Hepatocyte (in vitro differentiated cells): ENCODE results near the gene CXCR4. TPM values are rescaled to one million over a fixed set of nuclear protein-coding genes. Genes with fewer than 3 reads are reported as not detected.

ENCODE experiments used
- DNase-seq: peaks from one replicate; pipeline ENCODE4 v3.0.0-alpha.2; 2016; ENCODE audit warnings: low spot score
- H2AFZ ChIP-seq: fragments of 200-600 bp; sonication (generic); 2 replicates; pipeline ENCODE4 v1.6.0; 2016; ENCODE audit warnings: antibody characterized with exemption, mild to moderate bottlenecking
- H3K27ac ChIP-seq: fragments of 200-600 bp; sonication (generic); 2 replicates; pipeline ENCODE4 v1.5.1; 2016; ENCODE audit warnings: mild to moderate bottlenecking
- H3K27me3 ChIP-seq: fragments of 200-600 bp; sonication (generic); 2 replicates; pipeline ENCODE4 v1.6.1; 2016
- H3K36me3 ChIP-seq: fragments of 200-600 bp; sonication (generic); replicated peaks from 2 replicates; pipeline ENCODE4 v1.5.1; 2016; ENCODE audit warnings: low read depth; ENCODE audit not compliant: insufficient read depth
- H3K4me1 ChIP-seq: fragments of 200-600 bp; sonication (generic); 2 replicates; pipeline ENCODE4 v1.5.1; 2016; ENCODE audit warnings: mild to moderate bottlenecking, moderate library complexity; ENCODE audit not compliant: insufficient read depth
- H3K4me2 ChIP-seq: fragments of 200-600 bp; sonication (generic); 2 replicates; pipeline ENCODE4 v1.6.0; 2016
- H3K4me3 ChIP-seq: fragments of 200-600 bp; sonication (generic); 2 replicates; pipeline ENCODE4 v1.5.1; 2016; ENCODE audit warnings: mild to moderate bottlenecking
- H3K79me2 ChIP-seq: fragments of 200-600 bp; sonication (generic); 2 replicates; pipeline ENCODE4 v1.6.0; 2017; ENCODE audit warnings: mild to moderate bottlenecking
- H3K9me2 ChIP-seq: fragments of 200-600 bp; sonication (generic); replicated peaks from 2 replicates; pipeline ENCODE4 v1.6.0; 2017; ENCODE audit warnings: mild to moderate bottlenecking; ENCODE audit not compliant: insufficient read depth
- H3K9me3 ChIP-seq: fragments of 200-600 bp; sonication (generic); 2 replicates; pipeline ENCODE4 v1.5.1; 2016; ENCODE audit warnings: low read depth, mild to moderate bottlenecking
- H4K20me1 ChIP-seq: fragments of 200-600 bp; sonication (generic); 2 replicates; pipeline ENCODE4 v1.6.0; 2016; ENCODE audit warnings: mild to moderate bottlenecking; ENCODE audit not compliant: insufficient read depth, poor library complexity, severe bottlenecking
- EZH2 ChIP-seq: fragments of 200-600 bp; sonication (generic); IDR thresholded peaks from 2 replicates; pipeline ENCODE4 v1.6.1; 2016; ENCODE audit warnings: antibody characterized with exemption, mild to moderate bottlenecking, borderline replicate concordance
- EZH2phosphoT487 ChIP-seq: fragments of 200-600 bp; sonication (generic); IDR thresholded peaks from one replicate; pipeline ENCODE4 v1.6.1; 2018; ENCODE audit warnings: antibody characterized with exemption, mild to moderate bottlenecking, low read depth, moderate library complexity; ENCODE audit not compliant: unreplicated experiment, severe bottlenecking
- WGBS: methylation state at CpG from one replicate; pipeline ENCODE4 v1.1.6; 2016; ENCODE audit warnings: low lambda C conversion rate; ENCODE audit errors: missing lambda C conversion rate; 5-methylcytosine and 5-hydroxymethylcytosine counted together
- polyA plus RNA-seq: library from polyadenylated mRNA; unstranded; fragments of >200 nt; fragmentation: Nextera tagmentation; extraction: Ambion mirVana; gene quantifications from 2 replicates; pipeline ENCODE4 v1.2.1, GENCODE V29; 2016
- total RNA-seq: library from RNA; depleted of rRNA; stranded (reverse); fragments of >200 nt; gene quantifications from 2 replicates; pipeline ENCODE4 v1.2.3, GENCODE V29; 2014
- TF ChIP-seq, protein P1 (sequence below): fragments of 200-600 bp; sonication (generic); IDR thresholded peaks from 2 replicates; pipeline ENCODE4 v1.5.1; 2016; ENCODE audit warnings: antibody characterized with exemption, mild to moderate bottlenecking; ENCODE audit not compliant: poor library complexity

The CXCR4 gene
- total RNA-seq = 6.2 and 6.4 TPM in 2 replicates
- polyA plus RNA-seq = 2.4 and 3.8 TPM in 2 replicates

DNA sequence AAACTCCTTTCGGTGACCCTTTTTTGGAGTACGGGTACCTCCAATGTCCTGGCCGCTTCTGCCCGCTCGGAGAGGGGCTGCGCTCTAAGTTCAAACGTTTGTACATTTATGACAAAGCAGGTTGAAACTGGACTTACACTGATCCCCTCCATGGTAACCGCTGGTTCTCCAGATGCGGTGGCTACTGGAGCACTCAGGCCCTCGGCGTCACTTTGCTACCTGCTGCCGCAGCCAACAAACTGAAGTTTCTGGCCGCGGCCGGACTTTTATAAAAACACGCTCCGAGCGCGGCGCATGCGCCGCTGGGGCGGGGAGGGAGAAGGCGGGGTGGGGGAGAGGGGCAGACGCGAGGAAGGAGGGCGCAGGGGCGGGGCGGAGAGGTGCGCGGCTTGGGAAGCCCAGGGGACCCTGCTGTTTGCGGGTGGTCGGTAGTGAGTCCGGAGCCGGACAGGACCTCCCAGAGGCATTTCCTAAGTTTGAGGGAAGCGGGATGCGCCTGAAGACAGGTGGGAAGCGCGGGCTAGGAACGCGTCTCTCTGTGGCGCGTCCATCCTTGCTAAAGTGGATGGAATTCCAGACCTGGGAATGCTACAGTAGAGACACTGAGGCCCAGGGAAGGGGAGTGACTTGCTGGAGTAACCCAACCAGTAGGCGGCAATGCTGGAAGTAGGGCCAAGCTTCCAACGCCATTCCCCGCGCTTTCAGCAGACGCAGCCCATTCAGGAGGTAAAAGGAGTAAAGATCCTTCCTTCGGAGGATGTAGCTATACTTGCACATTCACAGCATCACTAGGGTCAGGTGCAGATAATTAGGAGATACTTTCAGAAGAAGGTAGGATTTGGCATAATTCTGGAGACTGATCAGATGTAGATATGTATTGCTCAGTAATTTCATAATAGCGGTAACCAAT is at the start of gene CXCR4:
Gene CXCR4 (minus strand): TSS at position 241 of the 910 bp plus-strand sequence. CDS start 89 bp downstream, at position 152.
- H4K20me1 ChIP-seq = no peaks in the 10 kb centered on the region
- peak; percentile 68 for DNase-seq
- H3K27ac ChIP-seq = no peak within 1 kb of the TSS
- no peaks in the 10 kb centered on the region for H3K9me2 ChIP-seq
- peaks cover 22% of the 10 kb centered on the region for H3K4me1 ChIP-seq
- no peaks in the 10 kb centered on the region for H3K9me3 ChIP-seq
- peak within 1 kb of the TSS; percentile 88 for H2AFZ ChIP-seq
- peaks cover 88% of the 10 kb centered on the region for H3K27me3 ChIP-seq
- peak within 1 kb of the TSS; percentile 99 for H3K4me2 ChIP-seq
- no peaks in the 10 kb centered on the region for H3K79me2 ChIP-seq
- peak within 1 kb of the TSS; percentile 65 for H3K4me3 ChIP-seq
- H3K36me3 ChIP-seq = no peaks in the 10 kb centered on the region
- TF ChIP-seq EZH2phosphoT487 = no peak
- TF ChIP-seq, protein P1, sequence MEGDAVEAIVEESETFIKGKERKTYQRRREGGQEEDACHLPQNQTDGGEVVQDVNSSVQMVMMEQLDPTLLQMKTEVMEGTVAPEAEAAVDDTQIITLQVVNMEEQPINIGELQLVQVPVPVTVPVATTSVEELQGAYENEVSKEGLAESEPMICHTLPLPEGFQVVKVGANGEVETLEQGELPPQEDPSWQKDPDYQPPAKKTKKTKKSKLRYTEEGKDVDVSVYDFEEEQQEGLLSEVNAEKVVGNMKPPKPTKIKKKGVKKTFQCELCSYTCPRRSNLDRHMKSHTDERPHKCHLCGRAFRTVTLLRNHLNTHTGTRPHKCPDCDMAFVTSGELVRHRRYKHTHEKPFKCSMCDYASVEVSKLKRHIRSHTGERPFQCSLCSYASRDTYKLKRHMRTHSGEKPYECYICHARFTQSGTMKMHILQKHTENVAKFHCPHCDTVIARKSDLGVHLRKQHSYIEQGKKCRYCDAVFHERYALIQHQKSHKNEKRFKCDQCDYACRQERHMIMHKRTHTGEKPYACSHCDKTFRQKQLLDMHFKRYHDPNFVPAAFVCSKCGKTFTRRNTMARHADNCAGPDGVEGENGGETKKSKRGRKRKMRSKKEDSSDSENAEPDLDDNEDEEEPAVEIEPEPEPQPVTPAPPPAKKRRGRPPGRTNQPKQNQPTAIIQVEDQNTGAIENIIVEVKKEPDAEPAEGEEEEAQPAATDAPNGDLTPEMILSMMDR = peak; percentile 14
- peak; percentile 47 for TF ChIP-seq EZH2
- 2% methylated on average over 39 of the region's 50 CpGs for WGBS

DNA sequence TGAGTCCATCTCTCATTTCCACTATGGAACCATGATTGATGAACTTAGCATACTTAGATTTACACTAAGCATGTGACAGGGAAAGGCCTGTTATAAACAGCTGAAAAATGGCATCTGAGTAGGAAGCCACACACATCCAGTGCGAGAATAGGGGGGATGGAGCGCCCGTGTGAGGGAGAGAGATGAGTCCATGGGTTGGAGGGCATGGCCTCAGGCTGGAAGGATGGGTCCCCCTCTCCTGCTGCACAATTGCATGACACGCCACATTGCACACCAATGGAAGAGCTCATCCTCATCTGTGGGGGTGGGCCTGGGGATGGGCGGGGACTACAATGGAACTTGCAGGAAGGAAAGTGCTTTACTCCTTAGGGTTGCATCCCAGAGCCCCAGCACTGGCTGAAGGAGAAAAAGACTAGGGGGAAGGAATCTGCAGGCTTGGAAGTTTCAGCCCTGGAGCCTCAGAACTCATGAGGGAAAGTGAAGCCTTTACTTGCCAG is 46.4 kb upstream of the CXCR4 start:
- H3K27ac ChIP-seq = no peak overlapping the region
- H3K4me2 ChIP-seq = no peak overlapping the region
- H3K9me2 ChIP-seq = no peaks in the 10 kb centered on the region
- no peaks in the 10 kb centered on the region for H3K4me1 ChIP-seq
- no peaks in the 10 kb centered on the region for H3K27me3 ChIP-seq
- H3K9me3 ChIP-seq = no peaks in the 10 kb centered on the region
- 88% methylated on average over 5 of the region's 5 CpGs for WGBS
- no peaks in the 10 kb centered on the region for H4K20me1 ChIP-seq
- no peak for TF ChIP-seq EZH2phosphoT487
- H3K79me2 ChIP-seq = no peaks in the 10 kb centered on the region
- H3K4me3 ChIP-seq = no peak overlapping the region
- no peaks in the 10 kb centered on the region for H3K36me3 ChIP-seq
- no peak overlapping the region for H2AFZ ChIP-seq
- DNase-seq = no peak

DNA sequence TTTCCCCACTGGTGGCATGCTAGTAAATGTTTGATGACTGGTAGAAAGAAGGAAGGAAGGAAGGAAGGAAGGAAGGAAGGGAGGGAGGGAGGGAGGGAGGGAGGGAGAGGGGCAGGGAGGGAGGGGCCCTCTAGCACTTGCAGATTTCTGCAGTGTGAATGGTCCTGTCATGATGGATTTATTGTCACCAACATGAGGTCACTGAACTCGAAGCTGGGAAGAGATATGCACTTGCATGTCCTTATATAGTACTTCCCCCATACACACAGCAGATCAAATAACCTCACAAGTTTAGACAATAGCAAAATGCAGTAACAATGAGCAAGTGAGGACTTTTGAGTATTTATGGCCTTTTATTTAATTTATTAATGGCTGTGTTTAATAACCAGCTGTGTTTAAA is 44.5 kb upstream of the CXCR4 start:
- no peaks in the 10 kb centered on the region for H3K27me3 ChIP-seq
- no peak overlapping the region for H2AFZ ChIP-seq
- no peaks in the 10 kb centered on the region for H3K9me2 ChIP-seq
- no peaks in the 10 kb centered on the region for H3K79me2 ChIP-seq
- no peaks in the 10 kb centered on the region for H3K4me1 ChIP-seq
- TF ChIP-seq EZH2 (no peak), EZH2phosphoT487 (no peak)
- TF ChIP-seq, protein P1 = no peak
- DNase-seq = no peak
- no peaks in the 10 kb centered on the region for H3K36me3 ChIP-seq
- no peak overlapping the region for H3K4me3 ChIP-seq
- H3K27ac ChIP-seq = no peak overlapping the region
- no peaks in the 10 kb centered on the region for H4K20me1 ChIP-seq
- WGBS = 11% methylated on average over 1 of the region's 1 CpG
- no peaks in the 10 kb centered on the region for H3K9me3 ChIP-seq
- no peak overlapping the region for H3K4me2 ChIP-seq

DNA sequence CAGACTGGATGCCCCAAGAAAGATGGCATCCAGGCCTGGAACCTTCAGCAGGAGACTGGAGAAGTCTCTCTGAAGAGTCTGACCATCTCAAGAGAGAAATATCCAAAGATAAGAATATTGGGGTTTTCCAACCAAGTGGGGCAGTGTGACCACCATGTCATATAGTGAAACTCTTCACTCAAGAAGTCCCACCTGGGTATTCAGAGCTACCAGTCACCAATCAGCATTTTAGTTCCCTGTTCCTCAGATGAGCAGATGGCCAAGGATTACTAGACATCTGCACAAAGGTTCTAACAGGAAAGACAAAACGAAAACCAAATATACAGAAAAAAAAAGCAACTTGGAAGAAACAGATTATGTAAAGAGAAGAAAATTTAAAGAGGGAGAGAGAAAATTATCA is 38.5 kb upstream of the CXCR4 start:
- Histone ChIP-seq H3K4me1 (no peaks in the 10 kb centered on the region), H2AFZ (no peak overlapping the region), H3K4me2 (no peak overlapping the region), H3K79me2 (no peaks in the 10 kb centered on the region), H3K4me3 (no peak overlapping the region), H3K36me3 (no peaks in the 10 kb centered on the region), H3K9me3 (no peaks in the 10 kb centered on the region), H3K27ac (no peak overlapping the region), H4K20me1 (no peaks in the 10 kb centered on the region), H3K27me3 (no peaks in the 10 kb centered on the region), H3K9me2 (no peaks in the 10 kb centered on the region)
- WGBS = 77% methylated on average over 1 of the region's 1 CpG
- TF ChIP-seq EZH2phosphoT487 (no peak), EZH2 (no peak)
- TF ChIP-seq, protein P1 = no peak
- no peak for DNase-seq
